Measurements from ENCODE around the gene NLRP4. TPM values are rescaled to one million over a fixed set of nuclear protein-coding genes. Genes with fewer than 3 reads are reported as not detected.

The NLRP4 gene, protein sequence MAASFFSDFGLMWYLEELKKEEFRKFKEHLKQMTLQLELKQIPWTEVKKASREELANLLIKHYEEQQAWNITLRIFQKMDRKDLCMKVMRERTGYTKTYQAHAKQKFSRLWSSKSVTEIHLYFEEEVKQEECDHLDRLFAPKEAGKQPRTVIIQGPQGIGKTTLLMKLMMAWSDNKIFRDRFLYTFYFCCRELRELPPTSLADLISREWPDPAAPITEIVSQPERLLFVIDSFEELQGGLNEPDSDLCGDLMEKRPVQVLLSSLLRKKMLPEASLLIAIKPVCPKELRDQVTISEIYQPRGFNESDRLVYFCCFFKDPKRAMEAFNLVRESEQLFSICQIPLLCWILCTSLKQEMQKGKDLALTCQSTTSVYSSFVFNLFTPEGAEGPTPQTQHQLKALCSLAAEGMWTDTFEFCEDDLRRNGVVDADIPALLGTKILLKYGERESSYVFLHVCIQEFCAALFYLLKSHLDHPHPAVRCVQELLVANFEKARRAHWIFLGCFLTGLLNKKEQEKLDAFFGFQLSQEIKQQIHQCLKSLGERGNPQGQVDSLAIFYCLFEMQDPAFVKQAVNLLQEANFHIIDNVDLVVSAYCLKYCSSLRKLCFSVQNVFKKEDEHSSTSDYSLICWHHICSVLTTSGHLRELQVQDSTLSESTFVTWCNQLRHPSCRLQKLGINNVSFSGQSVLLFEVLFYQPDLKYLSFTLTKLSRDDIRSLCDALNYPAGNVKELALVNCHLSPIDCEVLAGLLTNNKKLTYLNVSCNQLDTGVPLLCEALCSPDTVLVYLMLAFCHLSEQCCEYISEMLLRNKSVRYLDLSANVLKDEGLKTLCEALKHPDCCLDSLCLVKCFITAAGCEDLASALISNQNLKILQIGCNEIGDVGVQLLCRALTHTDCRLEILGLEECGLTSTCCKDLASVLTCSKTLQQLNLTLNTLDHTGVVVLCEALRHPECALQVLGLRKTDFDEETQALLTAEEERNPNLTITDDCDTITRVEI
- not detected for polyA plus RNA-seq (ENCODE audit: insufficient read length in 4 of 4)

DNA sequence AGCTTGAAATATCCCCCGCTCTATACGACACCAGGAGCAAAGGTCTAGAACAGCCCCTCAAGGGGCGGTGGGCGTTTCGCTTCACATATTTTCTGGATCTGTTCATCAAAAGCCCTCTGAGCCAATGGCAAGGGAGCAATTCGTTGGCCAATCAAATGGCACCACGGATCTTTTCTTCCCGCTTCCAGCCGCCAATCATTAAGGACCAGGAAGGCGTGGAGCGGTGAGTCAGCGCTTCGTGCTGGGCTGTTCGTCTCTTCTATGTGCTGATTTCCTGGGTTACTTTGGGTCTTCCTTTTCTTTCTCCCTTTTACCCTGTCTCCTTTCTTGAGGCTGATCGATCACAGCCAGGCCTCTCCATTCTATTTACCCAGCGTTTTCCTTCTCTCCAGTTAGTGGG lies at the start of gene NLRP4:
Gene NLRP4 (plus strand): TSS at position 201 of the 400 bp plus-strand sequence. CDS start 15,541 bp downstream, outside the sequence.
- no peak for DNase-seq (ENCODE audit: low read depth in 4 of 4, low spot score in 2 of 4)

- no peak for DNase-seq (ENCODE audit: low read depth in 4 of 4, low spot score in 2 of 4)
Measured at GRCh38 chr19:55795021-55795420, 41.3 kb upstream of the NLRP4 start.

DNA sequence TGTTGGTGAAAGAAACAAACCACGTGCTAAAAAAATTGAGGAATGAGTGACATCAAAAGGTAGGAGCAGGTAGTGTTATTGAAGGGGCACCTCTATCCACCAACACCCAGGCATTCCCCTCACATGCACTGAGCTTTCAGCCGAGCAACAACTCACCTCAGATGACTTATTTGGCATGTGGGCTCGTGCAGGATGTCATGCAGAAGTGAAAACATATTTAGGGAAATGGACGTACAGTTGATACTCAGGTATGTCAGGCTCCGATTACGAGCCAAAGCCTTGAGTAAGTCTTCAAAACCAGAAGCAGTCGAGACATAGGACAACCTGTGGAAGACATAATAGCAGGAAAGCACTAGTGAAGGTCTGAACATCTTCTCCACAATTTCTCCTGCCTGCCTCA lies 34.9 kb upstream of the NLRP4 start:
- no peak for DNase-seq (ENCODE audit: low read depth in 4 of 4, low spot score in 2 of 4)

DNA sequence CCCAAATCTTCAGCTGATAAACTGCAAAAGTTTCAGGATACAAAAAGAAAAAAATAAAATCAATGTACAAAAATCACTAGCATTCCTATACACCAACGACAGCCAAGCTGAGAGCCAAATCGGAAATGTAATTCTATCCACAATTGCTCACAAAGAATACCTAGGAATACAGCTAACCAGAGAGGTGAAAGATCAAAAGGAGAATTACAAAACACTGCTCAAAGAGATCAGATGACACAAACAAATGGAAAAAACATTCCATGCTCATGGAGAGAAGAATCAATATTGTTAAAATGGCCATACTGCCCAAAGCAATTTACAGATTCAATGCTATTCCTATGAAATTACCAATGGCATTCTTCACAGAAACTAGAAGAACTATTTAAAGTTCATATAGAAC lies 34.1 kb upstream of the NLRP4 start:
- no peak for DNase-seq (ENCODE audit: low read depth in 4 of 4, low spot score in 2 of 4)

- DNase-seq (ENCODE audit: low read depth in 4 of 4, low spot score in 2 of 4): peak in 2 of 4 donors; percentile 2 to 6
Measured at GRCh38 chr19:55809381-55810058, 26.8 kb upstream of the NLRP4 start.

DNA sequence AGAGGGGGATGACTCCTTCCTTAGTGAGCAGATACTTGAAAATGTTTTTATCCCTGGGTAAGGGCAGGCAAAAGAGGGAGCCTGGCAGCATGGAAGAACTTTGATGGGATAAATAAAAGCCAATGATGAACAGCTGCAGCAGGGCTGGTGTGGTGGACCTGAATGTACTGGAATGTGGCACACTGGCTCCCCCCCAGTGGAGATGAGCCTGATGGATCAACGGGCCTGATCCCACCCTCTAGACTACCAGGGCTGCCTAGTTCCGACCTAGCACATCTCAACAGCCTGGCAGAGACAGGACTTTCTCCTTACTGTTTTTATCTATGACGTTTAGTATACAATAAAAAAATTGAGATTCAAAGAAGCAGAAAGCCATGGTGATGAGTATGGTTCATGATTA lies 25.0 kb upstream of the NLRP4 start:
- DNase-seq (ENCODE audit: low read depth in 4 of 4, low spot score in 2 of 4): no peak

DNA sequence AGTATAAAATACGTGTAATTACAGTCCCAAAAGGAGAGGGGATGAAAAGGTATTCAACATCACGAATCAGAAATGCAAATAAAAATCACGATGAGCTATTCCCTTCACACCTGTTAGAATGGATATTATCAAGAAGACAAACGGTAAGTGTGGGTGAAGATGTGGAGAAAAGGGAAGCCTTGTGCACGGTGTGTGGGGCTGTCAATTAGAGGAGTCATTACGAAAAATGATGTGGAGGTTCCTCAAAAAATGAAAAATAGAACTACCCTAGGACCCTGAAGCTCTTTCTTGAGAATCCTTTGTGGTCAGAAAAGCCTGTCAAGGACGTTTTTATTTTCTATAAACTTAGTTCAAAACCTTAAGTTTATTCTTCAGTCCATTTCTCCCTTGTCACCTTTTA lies 23.9 kb upstream of the NLRP4 start:
- no peak for DNase-seq (ENCODE audit: low read depth in 4 of 4, low spot score in 2 of 4)

DNA sequence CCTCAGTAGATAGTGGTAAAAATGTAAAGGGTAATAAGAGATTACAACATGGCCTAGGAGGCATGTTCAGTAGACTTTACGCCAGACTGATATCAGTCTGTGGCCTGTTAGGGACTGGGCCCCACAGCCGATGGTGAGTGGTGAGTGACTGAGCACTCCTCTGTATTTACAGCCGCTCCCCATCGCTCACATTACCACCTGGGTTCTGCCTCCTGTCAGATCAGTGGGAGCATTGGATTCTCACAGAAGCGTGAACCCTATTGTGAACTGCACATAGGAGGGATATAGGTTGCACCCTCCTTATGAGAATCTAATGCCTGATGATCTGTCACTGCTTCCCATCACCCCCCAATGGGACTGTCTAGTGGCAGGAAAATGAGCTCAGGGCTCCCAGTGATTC lies 22.4 kb upstream of the NLRP4 start:
- DNase-seq (ENCODE audit: low read depth in 4 of 4, low spot score in 2 of 4): no peak

GRCh38 chr19:55820037-55820436 lies 16.3 kb upstream of the NLRP4 start:
- no peak for DNase-seq (ENCODE audit: low read depth in 4 of 4, low spot score in 2 of 4)

GRCh38 chr19:55830656-55831055 lies 5.7 kb upstream of the NLRP4 start:
- DNase-seq (ENCODE audit: low read depth in 4 of 4, low spot score in 2 of 4): no peak

DNA sequence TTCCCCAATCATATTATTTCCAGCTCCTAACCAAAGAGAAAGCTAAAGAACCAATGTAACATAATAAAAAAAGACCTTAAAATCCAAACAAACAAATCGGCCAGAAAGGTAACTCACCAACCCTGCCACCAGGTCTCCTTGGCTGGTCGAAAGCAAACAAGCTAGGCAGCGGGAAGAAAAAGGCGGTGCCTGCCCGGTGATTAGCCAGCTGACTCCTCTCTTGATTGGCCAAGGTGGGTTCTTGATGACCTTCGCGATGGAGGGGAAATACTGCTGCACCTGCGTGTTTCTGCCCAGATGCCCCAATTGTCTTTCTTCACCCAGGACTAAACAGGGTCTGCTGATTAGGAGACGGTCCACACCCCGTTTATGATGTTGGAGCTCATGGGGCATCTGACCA lies 4.5 kb upstream of the NLRP4 start, which contains the start of gene NLRP11:
Gene NLRP11 (minus strand): TSS at position 154 of the 400 bp plus-strand sequence. CDS start 13,825 bp downstream, outside the sequence.
- DNase-seq (ENCODE audit: low read depth in 4 of 4, low spot score in 2 of 4): no peak

DNA sequence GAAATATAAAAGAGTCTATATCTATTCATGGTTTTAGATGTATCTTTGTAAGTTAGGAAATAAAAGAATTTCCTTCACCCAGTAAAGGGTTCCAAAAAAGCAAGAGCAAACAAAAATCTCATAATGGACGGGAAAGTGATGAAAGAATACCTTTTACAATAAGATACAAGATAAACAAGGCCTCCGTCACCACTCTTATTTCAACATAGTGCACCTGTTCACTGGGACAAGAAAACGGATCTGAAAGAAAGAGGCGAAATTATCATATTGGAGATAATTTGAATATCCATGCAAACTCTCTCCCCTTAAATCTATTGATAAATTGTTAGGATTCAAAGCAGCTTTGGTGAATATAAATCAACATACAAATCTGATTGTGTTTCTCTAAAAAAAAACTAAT lies 3.7 kb upstream of the NLRP4 start:
- DNase-seq (ENCODE audit: low read depth in 4 of 4, low spot score in 2 of 4): no peak

- DNase-seq (ENCODE audit: low read depth in 4 of 4, low spot score in 2 of 4): no peak
Measured at GRCh38 chr19:55838251-55838650, 1.9 kb downstream of the NLRP4 start.

- DNase-seq (ENCODE audit: low read depth in 4 of 4, low spot score in 2 of 4): no peak
Measured at GRCh38 chr19:55838906-55839305, 2.6 kb downstream of the NLRP4 start.

GRCh38 chr19:55855160-55855559 lies 18.8 kb downstream of the NLRP4 start:
- DNase-seq (ENCODE audit: low read depth in 4 of 4, low spot score in 2 of 4): no peak

DNA sequence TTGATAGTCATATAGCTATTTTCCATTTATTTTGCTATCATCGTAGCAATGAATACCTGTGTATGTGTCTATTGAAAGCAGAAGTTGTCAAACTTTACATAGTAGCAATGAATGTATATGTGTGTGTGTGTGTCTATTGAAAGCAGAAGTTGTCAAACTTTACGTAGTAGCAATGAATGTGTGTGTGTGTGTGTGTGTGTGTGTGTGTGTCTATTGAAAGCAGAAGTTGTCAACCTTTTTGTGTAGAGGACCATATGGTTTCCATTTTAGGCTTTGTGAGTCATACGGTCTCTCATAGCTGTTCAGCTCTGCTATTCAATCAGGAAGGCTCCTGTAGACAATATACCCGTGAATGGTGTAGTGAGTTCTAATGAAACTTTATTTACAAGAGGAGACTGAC lies 20.8 kb downstream of the NLRP4 start:
- no peak for DNase-seq (ENCODE audit: low read depth in 4 of 4, low spot score in 2 of 4)

DNA sequence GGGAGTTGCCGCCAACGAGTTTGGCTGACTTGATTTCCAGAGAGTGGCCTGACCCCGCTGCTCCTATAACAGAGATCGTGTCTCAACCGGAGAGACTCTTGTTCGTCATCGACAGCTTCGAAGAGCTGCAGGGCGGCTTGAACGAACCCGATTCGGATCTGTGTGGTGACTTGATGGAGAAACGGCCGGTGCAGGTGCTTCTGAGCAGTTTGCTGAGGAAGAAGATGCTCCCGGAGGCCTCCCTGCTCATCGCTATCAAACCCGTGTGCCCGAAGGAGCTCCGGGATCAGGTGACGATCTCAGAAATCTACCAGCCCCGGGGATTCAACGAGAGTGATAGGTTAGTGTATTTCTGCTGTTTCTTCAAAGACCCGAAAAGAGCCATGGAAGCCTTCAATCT lies 21.6 kb downstream of the NLRP4 start:
- no peak for DNase-seq (ENCODE audit: low read depth in 4 of 4, low spot score in 2 of 4)

DNA sequence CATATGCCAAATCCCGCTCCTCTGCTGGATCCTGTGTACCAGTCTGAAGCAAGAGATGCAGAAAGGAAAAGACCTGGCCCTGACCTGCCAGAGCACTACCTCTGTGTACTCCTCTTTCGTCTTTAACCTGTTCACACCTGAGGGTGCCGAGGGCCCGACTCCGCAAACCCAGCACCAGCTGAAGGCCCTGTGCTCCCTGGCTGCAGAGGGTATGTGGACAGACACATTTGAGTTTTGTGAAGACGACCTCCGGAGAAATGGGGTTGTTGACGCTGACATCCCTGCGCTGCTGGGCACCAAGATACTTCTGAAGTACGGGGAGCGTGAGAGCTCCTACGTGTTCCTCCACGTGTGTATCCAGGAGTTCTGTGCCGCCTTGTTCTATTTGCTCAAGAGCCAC lies 22.1 kb downstream of the NLRP4 start:
- no peak for DNase-seq (ENCODE audit: low read depth in 4 of 4, low spot score in 2 of 4)

DNA sequence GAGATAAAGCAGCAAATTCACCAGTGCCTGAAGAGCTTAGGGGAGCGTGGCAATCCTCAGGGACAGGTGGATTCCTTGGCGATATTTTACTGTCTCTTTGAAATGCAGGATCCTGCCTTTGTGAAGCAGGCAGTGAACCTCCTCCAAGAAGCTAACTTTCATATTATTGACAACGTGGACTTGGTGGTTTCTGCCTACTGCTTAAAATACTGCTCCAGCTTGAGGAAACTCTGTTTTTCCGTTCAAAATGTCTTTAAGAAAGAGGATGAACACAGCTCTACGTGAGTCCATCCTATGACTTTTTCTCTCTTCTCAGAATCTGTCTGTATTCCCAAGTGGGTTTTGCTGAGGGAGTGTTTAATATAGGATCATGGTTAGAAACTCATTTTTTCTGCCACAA lies 22.6 kb downstream of the NLRP4 start:
- no peak for DNase-seq (ENCODE audit: low read depth in 4 of 4, low spot score in 2 of 4)

DNA sequence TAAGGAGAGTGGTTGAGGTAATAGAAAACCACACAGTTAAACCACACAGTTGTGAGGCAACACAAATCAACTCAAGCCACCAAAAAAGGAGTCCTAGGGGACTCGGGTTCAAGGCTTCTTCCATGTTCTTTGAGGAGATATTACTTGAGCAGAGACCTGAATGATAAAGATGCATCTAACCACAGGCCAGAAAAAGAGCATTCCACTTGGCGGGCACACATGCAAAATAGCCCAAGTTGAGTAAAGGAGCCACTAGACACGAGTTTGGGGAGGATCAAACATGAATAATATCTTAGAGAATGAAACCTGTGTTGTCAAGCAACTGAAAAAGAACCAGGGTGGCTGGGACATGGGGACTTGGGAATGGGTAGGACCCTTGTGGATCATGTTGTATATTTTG lies 30.2 kb downstream of the NLRP4 start:
- no peak for DNase-seq (ENCODE audit: low read depth in 4 of 4, low spot score in 2 of 4)

DNA sequence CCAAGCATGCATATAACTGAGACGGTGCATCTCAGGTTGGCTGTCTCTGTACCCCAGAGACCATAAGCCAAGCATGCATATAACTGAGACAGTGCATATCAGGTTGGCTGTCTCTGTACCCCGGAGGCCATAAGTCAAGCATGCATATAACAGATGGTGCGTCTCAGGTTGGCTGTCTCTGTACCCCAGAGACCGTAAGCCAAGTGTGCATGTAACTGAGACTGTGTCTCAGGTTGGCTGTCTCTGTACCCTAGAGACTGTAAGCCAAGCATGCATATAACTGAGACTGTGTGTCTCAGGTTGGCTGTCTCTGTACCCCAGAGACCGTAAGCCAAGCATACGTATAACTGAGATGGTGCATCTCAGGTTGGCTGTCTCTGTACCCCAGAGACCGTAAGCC lies 30.8 kb downstream of the NLRP4 start:
- DNase-seq (ENCODE audit: low read depth in 4 of 4, low spot score in 2 of 4): no peak
